ENCODE results near the gene FAM78A. TPM values are rescaled to one million over a fixed set of nuclear protein-coding genes. Genes with fewer than 3 reads are reported as not detected.
"Not testable (repeated sequence)": the region's sequence is repeated elsewhere in the genome, so short reads cannot be mapped to it uniquely, and the experiment has no call there.

The FAM78A gene
- total and polyA plus RNA-seq, 4 donors: 0.59 to 6.3 (median 3.0) TPM

- Histone ChIP-seq H3K36me3 (ENCODE audit: control insufficient read depth in 1 of 2, insufficient read depth in 2 of 2, low read length in 1 of 2) (no peaks in the 10 kb centered on the region), H3K4me1 (ENCODE audit: control insufficient read depth in 1 of 2, insufficient read depth in 2 of 2, low read length in 2 of 2) (no peaks in the 10 kb centered on the region), H3K27me3 (ENCODE audit: control insufficient read depth in 1 of 2, insufficient read depth in 2 of 2, low read length in 1 of 2) (peaks cover 0 to 1% of the 10 kb centered on the region in 2 donors), H3K9me3 (ENCODE audit: control insufficient read depth, low read length) (no peaks in the 10 kb centered on the region), H3K27ac (ENCODE audit: low read depth in 1 of 2, low read length in 2 of 2) (no peak overlapping the region), H3K4me3 (ENCODE audit: low read length in 2 of 2) (no peak overlapping the region)
- 90 to 92% methylated on average over 22 of the region's 22 CpGs for WGBS, 2 donors
- DNase-seq (no peak), ATAC-seq (ENCODE audit: low FRiP score) (no peak)
- intact Hi-C loops (cut with DNase I): no loop called here
Observed at GRCh38 chr9:131273146-131273855, 3.0 kb downstream of the FAM78A start.

- no peaks in the 10 kb centered on the region for H3K9me3 ChIP-seq (ENCODE audit: control insufficient read depth, low read length)
- ATAC-seq (ENCODE audit: low FRiP score) (no peak), DNase-seq (no peak)
- intact Hi-C loops (cut with DNase I): no loop called here
- H3K27me3 ChIP-seq (ENCODE audit: control insufficient read depth in 1 of 2, insufficient read depth in 2 of 2, low read length in 1 of 2): peaks cover 0 to 1% of the 10 kb centered on the region in 2 donors
- WGBS, 2 donors: 93 to 97% methylated on average over 3 of the region's 3 CpGs
- H3K4me3 ChIP-seq (ENCODE audit: low read length in 2 of 2): no peak overlapping the region
- no peaks in the 10 kb centered on the region for H3K36me3 ChIP-seq (ENCODE audit: control insufficient read depth in 1 of 2, insufficient read depth in 2 of 2, low read length in 1 of 2)
- no peaks in the 10 kb centered on the region for H3K4me1 ChIP-seq (ENCODE audit: control insufficient read depth in 1 of 2, insufficient read depth in 2 of 2, low read length in 2 of 2)
- no peak overlapping the region for H3K27ac ChIP-seq (ENCODE audit: low read depth in 1 of 2, low read length in 2 of 2)
Observed at GRCh38 chr9:131272212-131272611, 4.1 kb downstream of the FAM78A start.

- H3K27ac ChIP-seq (ENCODE audit: low read depth in 1 of 2, low read length in 2 of 2): no peak overlapping the region
- no peak for ATAC-seq (ENCODE audit: low FRiP score)
- H3K9me3 ChIP-seq (ENCODE audit: control insufficient read depth, low read length): no peaks in the 10 kb centered on the region
- peaks cover 0 to 1% of the 10 kb centered on the region in 2 donors for H3K27me3 ChIP-seq (ENCODE audit: control insufficient read depth in 1 of 2, insufficient read depth in 2 of 2, low read length in 1 of 2)
- no peaks in the 10 kb centered on the region for H3K36me3 ChIP-seq (ENCODE audit: control insufficient read depth in 1 of 2, insufficient read depth in 2 of 2, low read length in 1 of 2)
- no peak overlapping the region for H3K4me3 ChIP-seq (ENCODE audit: low read length in 2 of 2)
- DNase-seq: no peak
- intact Hi-C loops (cut with DNase I): no loop called here
- 88 to 94% methylated on average over 6 of the region's 6 CpGs for WGBS, 2 donors
- H3K4me1 ChIP-seq (ENCODE audit: control insufficient read depth in 1 of 2, insufficient read depth in 2 of 2, low read length in 2 of 2): no peaks in the 10 kb centered on the region
Observed at GRCh38 chr9:131271506-131271931, 4.8 kb downstream of the FAM78A start.

- H3K4me1 ChIP-seq (ENCODE audit: control insufficient read depth in 1 of 2, insufficient read depth in 2 of 2, low read length in 2 of 2); H3K9me3 ChIP-seq (ENCODE audit: control insufficient read depth, low read length); H3K36me3 ChIP-seq (ENCODE audit: control insufficient read depth in 1 of 2, insufficient read depth in 2 of 2, low read length in 1 of 2); DNase-seq; H3K4me3 ChIP-seq (ENCODE audit: low read length in 2 of 2); H3K27me3 ChIP-seq (ENCODE audit: control insufficient read depth in 1 of 2, insufficient read depth in 2 of 2, low read length in 1 of 2); intact Hi-C loops (cut with DNase I); H3K27ac ChIP-seq (ENCODE audit: low read depth in 1 of 2, low read length in 2 of 2); ATAC-seq (ENCODE audit: low FRiP score): not testable (repeated sequence)
- 93 to 94% methylated on average over 1 of the region's 1 CpG for WGBS, 2 donors
Observed at GRCh38 chr9:131271016-131271273, 5.4 kb downstream of the FAM78A start.

- no peaks in the 10 kb centered on the region for H3K36me3 ChIP-seq (ENCODE audit: control insufficient read depth in 1 of 2, insufficient read depth in 2 of 2, low read length in 1 of 2)
- 80 to 82% methylated on average over 20 of the region's 20 CpGs for WGBS, 2 donors
- peak; percentile 49 for ATAC-seq (ENCODE audit: low FRiP score)
- intact Hi-C loops (cut with DNase I): no loop called here
- H3K27ac ChIP-seq (ENCODE audit: low read depth in 1 of 2, low read length in 2 of 2): no peak overlapping the region
- H3K9me3 ChIP-seq (ENCODE audit: control insufficient read depth, low read length): no peaks in the 10 kb centered on the region
- H3K4me3 ChIP-seq (ENCODE audit: low read length in 2 of 2): no peak overlapping the region
- peak in 1 of 2 donors; percentile 85 for DNase-seq
- no peaks in the 10 kb centered on the region for H3K4me1 ChIP-seq (ENCODE audit: control insufficient read depth in 1 of 2, insufficient read depth in 2 of 2, low read length in 2 of 2)
- H3K27me3 ChIP-seq (ENCODE audit: control insufficient read depth in 1 of 2, insufficient read depth in 2 of 2, low read length in 1 of 2): no peaks in the 10 kb centered on the region
Observed at GRCh38 chr9:131270171-131271015, 5.9 kb downstream of the FAM78A start.

GRCh38 chr9:131266266-131267229 lies 9.8 kb downstream of the FAM78A start:
- no peak for ATAC-seq (ENCODE audit: low FRiP score)
- Histone ChIP-seq H3K27me3 (ENCODE audit: control insufficient read depth in 1 of 2, insufficient read depth in 2 of 2, low read length in 1 of 2) (no peaks in the 10 kb centered on the region), H3K9me3 (ENCODE audit: control insufficient read depth, low read length) (no peaks in the 10 kb centered on the region), H3K36me3 (ENCODE audit: control insufficient read depth in 1 of 2, insufficient read depth in 2 of 2, low read length in 1 of 2) (no peaks in the 10 kb centered on the region), H3K4me3 (ENCODE audit: low read length in 2 of 2) (no peak overlapping the region), H3K27ac (ENCODE audit: low read depth in 1 of 2, low read length in 2 of 2) (no peak overlapping the region), H3K4me1 (ENCODE audit: control insufficient read depth in 1 of 2, insufficient read depth in 2 of 2, low read length in 2 of 2) (no peaks in the 10 kb centered on the region)
- intact Hi-C loops (cut with DNase I): no loop called here
- 89% methylated on average over 26 of the region's 26 CpGs for WGBS, 2 donors
- peak in 1 of 2 donors; percentile 50 for DNase-seq

- ATAC-seq (ENCODE audit: low FRiP score): no peak
- peak in 1 of 2 donors; percentile 48 for DNase-seq
- no peaks in the 10 kb centered on the region for H3K9me3 ChIP-seq (ENCODE audit: control insufficient read depth, low read length)
- no peak overlapping the region for H3K27ac ChIP-seq (ENCODE audit: low read depth in 1 of 2, low read length in 2 of 2)
- H3K27me3 ChIP-seq (ENCODE audit: control insufficient read depth in 1 of 2, insufficient read depth in 2 of 2, low read length in 1 of 2): no peaks in the 10 kb centered on the region
- intact Hi-C loops (cut with DNase I): no loop called here
- no peaks in the 10 kb centered on the region for H3K4me1 ChIP-seq (ENCODE audit: control insufficient read depth in 1 of 2, insufficient read depth in 2 of 2, low read length in 2 of 2)
- H3K4me3 ChIP-seq (ENCODE audit: low read length in 2 of 2): no peak overlapping the region
- 83 to 85% methylated on average over 11 of the region's 11 CpGs for WGBS, 2 donors
- H3K36me3 ChIP-seq (ENCODE audit: control insufficient read depth in 1 of 2, insufficient read depth in 2 of 2, low read length in 1 of 2): no peaks in the 10 kb centered on the region
Observed at GRCh38 chr9:131264231-131264630, 12.1 kb downstream of the FAM78A start.

- intact Hi-C loops (cut with DNase I): no loop called here
- Histone ChIP-seq H3K27me3 (ENCODE audit: control insufficient read depth in 1 of 2, insufficient read depth in 2 of 2, low read length in 1 of 2) (no peaks in the 10 kb centered on the region), H3K36me3 (ENCODE audit: control insufficient read depth in 1 of 2, insufficient read depth in 2 of 2, low read length in 1 of 2) (no peaks in the 10 kb centered on the region), H3K4me1 (ENCODE audit: control insufficient read depth in 1 of 2, insufficient read depth in 2 of 2, low read length in 2 of 2) (no peaks in the 10 kb centered on the region), H3K27ac (ENCODE audit: low read depth in 1 of 2, low read length in 2 of 2) (no peak overlapping the region), H3K4me3 (ENCODE audit: low read length in 2 of 2) (no peak overlapping the region), H3K9me3 (ENCODE audit: control insufficient read depth, low read length) (no peaks in the 10 kb centered on the region)
- 93 to 100% methylated on average over 6 of the region's 6 CpGs for WGBS, 2 donors
- peak in 1 of 2 donors; percentile 11 for DNase-seq
- ATAC-seq (ENCODE audit: low FRiP score): no peak
Observed at GRCh38 chr9:131263701-131264100, 12.6 kb downstream of the FAM78A start.

Measured in aorta (tissue), 5 donors.